ENCODE data around the gene SH3RF1. TPM values are rescaled to one million over a fixed set of nuclear protein-coding genes. Genes with fewer than 3 reads are reported as not detected.

The SH3RF1 gene
- total and polyA plus RNA-seq, 4 donors: 5.3 to 33.1 (median 16.3) TPM

DNA sequence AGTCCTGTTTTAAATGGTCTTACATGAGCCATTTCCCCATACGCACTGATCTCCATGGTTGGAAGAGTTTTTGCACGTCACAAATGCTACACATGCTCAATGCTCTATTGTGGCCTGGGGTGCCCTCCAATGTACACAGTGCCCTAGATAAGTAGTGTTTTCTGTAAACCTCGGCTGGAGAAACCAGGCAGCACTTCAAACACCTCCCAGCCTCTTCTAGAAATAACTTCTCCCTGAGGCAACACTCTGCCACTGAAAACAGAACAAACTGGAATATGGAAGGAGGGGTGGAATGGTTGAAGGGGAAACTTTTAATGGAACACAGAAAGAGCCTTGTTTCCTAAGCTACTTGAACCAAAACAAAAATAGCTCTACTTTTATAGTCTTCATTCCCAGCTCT, 136.8 kb downstream of the SH3RF1 start:
- Histone ChIP-seq H3K4me3 (no peak overlapping the region), H3K9ac (ENCODE audit: insufficient read depth in 1 of 2, low read length in 2 of 2) (no peak overlapping the region), H3K4me1 (ENCODE audit: control insufficient read depth in 5 of 5, insufficient read depth in 5 of 5, low read length in 5 of 5) (peaks cover 0 to 20% (median 1%) of the 10 kb centered on the region in 5 donors), H3K27me3 (ENCODE audit: control insufficient read depth in 3 of 3, insufficient read depth in 3 of 3, low read length in 2 of 3) (no peaks in the 10 kb centered on the region), H3K36me3 (ENCODE audit: control insufficient read depth in 4 of 4, insufficient read depth in 4 of 4, low read length in 4 of 4) (peaks cover 2 to 27% (median 19%) of the 10 kb centered on the region in 4 donors), H3K9me3 (ENCODE audit: control insufficient read depth in 4 of 4, insufficient read depth in 3 of 4, low read length in 3 of 4) (no peaks in the 10 kb centered on the region), H3K27ac (ENCODE audit: low read depth in 1 of 2, low read length in 1 of 2) (peak overlapping the region in 1 of 2 donors; percentile 8)
- TF ChIP-seq CTCF (IDR thresholded peaks at IDR 0.05; ENCODE audit: control extremely low read depth, extremely low read depth): no peak
- DNase-seq (peak; percentile 70 to 85 (median 71)), ATAC-seq (ENCODE audit: insufficient read depth, low FRiP score) (peak; percentile 87)
- WGBS, 2 donors: 64 to 71% methylated on average over 3 of the region's 3 CpGs

DNA sequence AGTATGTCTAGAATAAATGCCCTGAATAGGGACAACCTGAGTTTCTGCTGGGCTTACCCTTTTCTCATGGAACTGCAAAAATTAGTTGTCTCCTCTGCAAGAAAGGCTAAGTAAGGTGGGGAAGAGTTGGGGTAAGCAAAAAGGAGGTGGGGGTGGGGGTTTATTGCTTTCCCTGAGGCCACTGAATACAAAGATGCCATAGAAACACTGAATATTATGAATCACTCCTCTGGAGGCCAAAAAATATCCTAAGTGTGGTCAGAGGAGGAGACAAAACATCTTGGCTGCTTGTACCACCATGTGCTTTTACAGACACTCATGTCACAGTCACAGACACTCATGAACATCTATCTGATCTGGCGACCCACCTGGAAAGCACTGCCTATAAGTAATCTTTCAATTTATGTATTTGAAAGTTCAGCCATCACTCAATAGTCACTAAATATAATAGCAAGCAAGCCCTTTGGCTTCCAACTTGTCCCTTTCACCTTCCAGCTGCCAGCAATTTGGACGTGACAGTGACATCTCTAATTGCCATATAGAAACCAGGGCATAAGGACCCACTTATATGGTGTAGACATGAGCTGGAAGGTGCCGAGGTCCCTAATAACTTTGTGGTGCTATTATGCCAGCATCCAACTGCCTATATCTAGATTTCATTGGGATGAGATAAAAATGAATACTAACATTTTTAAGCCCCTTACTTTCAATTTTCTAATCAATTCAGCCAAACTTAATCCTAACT, 138.0 kb downstream of the SH3RF1 start:
- no peak for TF ChIP-seq CTCF (IDR thresholded peaks at IDR 0.05; ENCODE audit: control extremely low read depth, extremely low read depth)
- no peaks in the 10 kb centered on the region for H3K27me3 ChIP-seq (ENCODE audit: control insufficient read depth in 3 of 3, insufficient read depth in 3 of 3, low read length in 2 of 3)
- H3K4me3 ChIP-seq: no peak overlapping the region
- no peak for DNase-seq
- no peak overlapping the region for H3K27ac ChIP-seq (ENCODE audit: low read depth in 1 of 2, low read length in 1 of 2)
- no peak overlapping the region for H3K9ac ChIP-seq (ENCODE audit: insufficient read depth in 1 of 2, low read length in 2 of 2)
- 93 to 96% methylated on average over 3 of the region's 3 CpGs for WGBS, 2 donors
- no peak for ATAC-seq (ENCODE audit: insufficient read depth, low FRiP score)
- H3K4me1 ChIP-seq (ENCODE audit: control insufficient read depth in 5 of 5, insufficient read depth in 5 of 5, low read length in 5 of 5): peaks cover 0 to 16% (median 0%) of the 10 kb centered on the region in 5 donors
- no peaks in the 10 kb centered on the region for H3K9me3 ChIP-seq (ENCODE audit: control insufficient read depth in 4 of 4, insufficient read depth in 3 of 4, low read length in 3 of 4)
- peaks cover 3 to 31% (median 22%) of the 10 kb centered on the region in 4 donors for H3K36me3 ChIP-seq (ENCODE audit: control insufficient read depth in 4 of 4, insufficient read depth in 4 of 4, low read length in 4 of 4)

DNA sequence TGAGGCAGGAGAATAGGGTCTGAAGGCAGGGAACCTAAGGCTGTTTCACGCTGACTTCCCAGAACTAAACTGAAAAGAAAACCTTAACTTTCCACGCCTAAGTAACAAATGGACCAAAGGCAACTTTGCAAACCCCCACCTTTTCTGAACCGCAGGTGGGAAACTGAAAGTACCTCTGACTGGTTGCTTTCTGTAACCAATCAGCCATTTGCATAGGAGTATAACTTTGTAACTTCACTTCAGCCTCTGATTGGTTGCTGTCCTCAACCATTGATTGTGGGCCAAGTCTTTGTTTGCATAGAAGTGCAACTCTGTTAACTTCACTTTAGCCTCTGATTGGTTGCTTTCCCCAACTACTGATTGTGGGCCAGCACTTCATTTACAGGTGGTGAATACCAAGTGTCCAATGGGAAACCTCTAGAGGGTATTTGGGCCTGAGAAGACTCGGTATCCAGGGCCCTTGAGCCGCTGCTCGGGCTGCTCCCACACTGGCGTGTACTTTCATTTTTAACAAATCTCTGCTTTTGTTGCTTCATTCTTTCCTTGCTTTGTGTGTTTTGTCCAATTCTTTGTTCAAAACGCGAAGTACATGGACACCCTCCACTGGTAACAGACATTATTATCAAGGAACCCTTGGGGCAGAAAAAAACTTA, 139.1 kb downstream of the SH3RF1 start:
- no peak overlapping the region for H3K27ac ChIP-seq (ENCODE audit: low read depth in 1 of 2, low read length in 1 of 2)
- 98% methylated on average over 9 of the region's 9 CpGs for WGBS, 2 donors
- DNase-seq (no peak), ATAC-seq (ENCODE audit: insufficient read depth, low FRiP score) (no peak)
- TF ChIP-seq CTCF (IDR thresholded peaks at IDR 0.05; ENCODE audit: control extremely low read depth, extremely low read depth): no peak
- peaks cover 3 to 31% (median 22%) of the 10 kb centered on the region in 4 donors for H3K36me3 ChIP-seq (ENCODE audit: control insufficient read depth in 4 of 4, insufficient read depth in 4 of 4, low read length in 4 of 4)
- H3K27me3 ChIP-seq (ENCODE audit: control insufficient read depth in 3 of 3, insufficient read depth in 3 of 3, low read length in 2 of 3): no peaks in the 10 kb centered on the region
- no peak overlapping the region for H3K4me3 ChIP-seq
- H3K4me1 ChIP-seq (ENCODE audit: control insufficient read depth in 5 of 5, insufficient read depth in 5 of 5, low read length in 5 of 5): peaks cover 0 to 16% (median 0%) of the 10 kb centered on the region in 5 donors
- H3K9ac ChIP-seq (ENCODE audit: insufficient read depth in 1 of 2, low read length in 2 of 2): no peak overlapping the region
- no peaks in the 10 kb centered on the region for H3K9me3 ChIP-seq (ENCODE audit: control insufficient read depth in 4 of 4, insufficient read depth in 3 of 4, low read length in 3 of 4)

Data from lung (tissue), 12 donors.